D721Med (cell line): ENCODE measurements around the gene DCUN1D4.
"Not testable (repeated sequence)": the region's sequence is repeated elsewhere in the genome, so short reads cannot be mapped to it uniquely, and the experiment has no call there.

Experiments
- DNase-seq: peaks from one replicate; pipeline ENCODE4 v3.0.0; 2011; ENCODE audit warnings: low spot score; ENCODE audit not compliant: insufficient read length
- FAIRE-seq: peaks from 2 replicates; lab custom pipeline; 2011; peaks lifted over from hg19 to GRCh38; lab: Jason Lieb, UNC
- TF ChIP-seq, protein P1 (sequence below): IDR thresholded peaks from 2 replicates; pipeline ENCODE4 v1.5.1; 2012; ENCODE audit warnings: mild to moderate bottlenecking, control low read depth; ENCODE audit not compliant: insufficient read depth; ENCODE audit errors: missing control alignments

DCUN1D4 gene

DNA sequence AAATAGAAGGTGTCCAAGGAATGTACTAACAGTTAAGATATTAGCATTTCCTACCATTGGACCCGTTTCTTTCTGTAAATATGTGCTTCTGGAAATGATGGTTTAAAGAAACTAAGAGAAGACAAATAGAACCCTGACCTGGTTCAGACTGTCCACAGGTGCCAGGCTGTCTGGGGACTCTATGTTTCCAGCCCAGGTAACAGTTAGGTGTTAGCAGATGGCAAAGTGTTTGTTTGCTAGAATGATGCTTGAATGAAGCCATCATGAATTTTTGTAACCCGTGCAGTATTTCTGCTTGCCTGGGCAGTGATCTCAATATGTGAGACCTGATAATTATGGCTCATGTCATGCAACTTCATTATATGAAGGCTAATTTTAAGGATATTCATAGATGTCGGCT, 89.7 kb downstream of the DCUN1D4 start:
- TF ChIP-seq, protein P1, sequence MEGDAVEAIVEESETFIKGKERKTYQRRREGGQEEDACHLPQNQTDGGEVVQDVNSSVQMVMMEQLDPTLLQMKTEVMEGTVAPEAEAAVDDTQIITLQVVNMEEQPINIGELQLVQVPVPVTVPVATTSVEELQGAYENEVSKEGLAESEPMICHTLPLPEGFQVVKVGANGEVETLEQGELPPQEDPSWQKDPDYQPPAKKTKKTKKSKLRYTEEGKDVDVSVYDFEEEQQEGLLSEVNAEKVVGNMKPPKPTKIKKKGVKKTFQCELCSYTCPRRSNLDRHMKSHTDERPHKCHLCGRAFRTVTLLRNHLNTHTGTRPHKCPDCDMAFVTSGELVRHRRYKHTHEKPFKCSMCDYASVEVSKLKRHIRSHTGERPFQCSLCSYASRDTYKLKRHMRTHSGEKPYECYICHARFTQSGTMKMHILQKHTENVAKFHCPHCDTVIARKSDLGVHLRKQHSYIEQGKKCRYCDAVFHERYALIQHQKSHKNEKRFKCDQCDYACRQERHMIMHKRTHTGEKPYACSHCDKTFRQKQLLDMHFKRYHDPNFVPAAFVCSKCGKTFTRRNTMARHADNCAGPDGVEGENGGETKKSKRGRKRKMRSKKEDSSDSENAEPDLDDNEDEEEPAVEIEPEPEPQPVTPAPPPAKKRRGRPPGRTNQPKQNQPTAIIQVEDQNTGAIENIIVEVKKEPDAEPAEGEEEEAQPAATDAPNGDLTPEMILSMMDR = no peak
- DNase-seq (no peak), FAIRE-seq (no peak)

DNA sequence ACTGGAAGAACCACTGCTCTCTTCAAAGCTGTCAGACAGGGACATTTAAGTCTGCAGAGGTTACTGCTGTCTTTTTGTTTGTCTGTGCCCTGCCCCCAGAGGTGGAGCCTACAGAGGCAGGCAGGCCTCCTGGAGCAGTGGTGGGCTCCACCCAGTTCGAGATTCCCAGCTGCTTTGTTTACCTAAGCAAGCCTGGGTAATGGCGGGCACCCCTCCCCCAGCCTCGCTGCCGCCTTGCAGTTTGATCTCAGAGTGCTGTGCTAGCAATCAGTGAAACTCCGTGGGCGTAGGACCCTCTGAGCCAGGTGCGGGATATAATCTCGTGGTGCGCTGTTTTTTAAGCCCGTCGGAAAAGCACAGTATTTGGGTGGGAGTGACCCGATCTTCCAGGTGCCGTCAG, 97.5 kb downstream of the DCUN1D4 start:
- FAIRE-seq, DNase-seq: not testable (repeated sequence)

DNA sequence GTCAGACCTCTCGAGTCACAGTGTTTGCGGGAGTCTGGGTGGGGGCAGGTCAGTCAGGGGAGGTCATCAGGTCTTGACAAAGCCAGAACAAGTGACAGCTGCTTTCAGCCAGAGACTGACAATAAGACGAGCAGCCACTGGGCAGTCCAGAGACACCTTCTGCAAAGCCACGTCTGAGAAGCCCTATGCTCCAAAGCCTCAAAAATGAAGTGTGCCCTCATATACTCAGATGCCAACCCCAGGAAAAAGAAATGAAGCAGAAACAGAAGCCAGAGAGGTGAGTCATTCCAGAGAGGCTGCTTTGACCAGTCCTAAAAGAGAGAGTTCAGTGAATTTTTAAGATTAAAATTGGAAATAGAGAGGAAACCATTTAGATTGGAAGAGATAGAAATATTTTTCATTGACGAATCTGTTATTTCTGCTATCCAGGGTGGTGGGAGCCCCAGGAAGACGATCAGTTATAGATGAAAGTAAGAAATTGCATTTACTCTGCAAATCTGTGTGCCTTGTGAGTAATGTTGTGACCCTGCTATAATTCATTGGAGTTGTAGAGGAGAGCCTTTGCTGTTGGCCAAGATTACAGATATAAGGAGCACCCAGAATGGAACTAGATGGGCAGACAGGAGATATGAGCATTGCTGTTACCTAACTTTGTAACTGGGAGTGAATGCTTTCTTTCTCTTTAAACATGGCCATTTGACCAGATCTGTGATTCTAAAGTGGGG, 99.3 kb downstream of the DCUN1D4 start:
- FAIRE-seq (no peak), DNase-seq (no peak)
- TF ChIP-seq, protein P1 = no peak

DNA sequence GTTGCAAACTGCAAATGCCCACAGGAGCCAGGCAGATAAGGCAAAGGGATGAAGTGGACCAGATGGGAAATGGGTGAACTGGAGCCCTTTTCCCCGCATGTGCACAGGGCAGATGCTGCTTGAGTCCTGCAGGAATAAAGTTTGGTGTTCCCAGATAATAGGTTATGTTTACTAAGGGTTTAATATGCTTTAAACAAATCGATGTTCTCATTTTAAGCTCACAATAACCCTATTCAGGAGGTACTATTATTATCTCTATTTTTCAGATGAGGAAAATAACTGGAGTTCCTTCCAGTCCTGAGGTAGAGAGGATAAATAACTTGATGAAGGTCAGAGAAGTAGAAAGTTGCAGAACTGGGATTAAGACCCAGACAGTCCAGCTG, 99.9 kb downstream of the DCUN1D4 start:
- TF ChIP-seq, protein P1 = no peak
- DNase-seq (no peak), FAIRE-seq (no peak)

DNA sequence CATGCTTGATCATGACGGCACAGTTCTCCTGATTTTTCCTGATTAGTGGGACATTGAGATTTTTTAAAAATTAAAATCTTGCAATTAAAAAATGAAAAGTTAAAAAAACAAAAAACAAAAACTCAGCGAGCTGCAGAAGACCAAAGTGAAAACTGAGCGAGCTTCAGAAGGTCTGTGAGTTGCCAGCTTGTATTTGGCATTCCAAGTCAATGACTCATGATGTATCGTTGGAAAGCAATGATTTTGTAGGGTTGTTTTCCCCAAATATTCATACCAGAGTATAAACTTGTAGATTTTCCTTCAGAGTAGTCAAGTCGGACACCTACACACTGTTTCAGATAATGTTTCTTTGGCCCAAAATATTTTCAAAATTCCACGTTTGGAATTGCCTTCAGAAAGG, 100.3 kb downstream of the DCUN1D4 start:
- no peak for FAIRE-seq
- no peak for DNase-seq
- TF ChIP-seq, protein P1 = no peak

DNA sequence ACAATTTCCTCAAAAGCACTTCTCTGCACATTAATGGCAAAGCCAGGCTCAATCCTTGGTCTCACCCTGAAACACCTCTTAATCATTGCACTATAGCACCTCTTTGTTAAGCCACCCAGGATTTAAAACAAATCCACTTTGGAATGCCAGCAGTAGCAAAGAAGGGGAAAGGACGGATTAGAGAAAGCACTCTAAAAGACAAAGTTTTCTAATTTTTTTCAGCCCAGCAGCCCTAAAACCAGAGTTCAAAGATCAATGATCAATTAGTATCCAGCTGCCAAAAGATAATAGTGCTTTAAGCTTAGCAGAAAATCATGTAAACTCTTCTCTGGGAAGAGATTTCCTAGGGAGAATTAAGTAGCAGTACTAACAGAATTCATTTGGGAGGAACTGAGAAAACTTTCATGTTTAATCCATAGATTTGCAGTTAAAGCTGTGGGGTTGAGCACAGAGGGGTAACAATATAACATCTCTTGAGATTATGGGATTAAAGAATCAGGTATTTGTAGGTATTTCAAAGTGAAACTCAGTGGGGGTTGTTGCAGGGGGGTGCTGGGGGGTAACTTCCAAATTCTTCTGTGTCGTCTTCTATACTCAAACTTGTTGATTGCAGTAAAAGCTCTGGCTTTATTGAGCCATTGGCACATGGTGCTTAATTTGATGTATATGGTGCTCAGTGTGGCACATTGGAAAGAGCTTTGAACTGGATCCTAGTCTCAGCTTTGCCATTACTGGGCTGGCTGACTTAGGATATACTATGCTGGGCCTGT, 115.4 kb downstream of the DCUN1D4 start:
- TF ChIP-seq, protein P1 = no peak
- FAIRE-seq (no peak), DNase-seq (no peak)

DNA sequence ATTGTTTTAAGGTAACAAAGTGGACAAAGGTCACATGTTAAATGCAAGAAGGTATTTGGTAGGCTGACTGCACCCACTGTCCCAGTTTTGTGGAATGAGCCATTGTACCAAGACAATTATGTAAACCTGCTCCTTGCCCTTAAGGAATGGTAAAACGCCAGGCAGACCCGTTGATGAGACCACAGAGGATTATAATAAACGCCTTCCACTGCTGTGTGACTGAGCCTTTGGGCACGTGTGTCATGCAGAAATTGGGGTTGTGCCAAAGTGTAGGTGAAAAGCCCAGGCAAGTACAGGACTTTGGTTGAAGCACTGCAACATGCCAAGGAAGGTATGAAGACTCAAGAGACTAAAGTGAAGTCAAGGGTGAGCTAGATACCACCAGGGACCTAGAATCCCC, 117.5 kb downstream of the DCUN1D4 start:
- TF ChIP-seq, protein P1 = no peak
- FAIRE-seq (no peak), DNase-seq (no peak)
